ENCODE data around the gene FEM1C. TPM values are rescaled to one million over a fixed set of nuclear protein-coding genes. Genes with fewer than 3 reads are reported as not detected.

The FEM1C gene
- total RNA-seq, 1 donor from 2014 or later, result 19.8 TPM

GRCh38 chr5:115575167-115576070 is 30.8 kb upstream of the FEM1C start:
- H3K36me3 Mint-ChIP-seq (ENCODE audit: low read depth), result peaks cover under 1% of the 10 kb centered on the region
- TF ChIP-seq CTCF (IDR thresholded peaks at IDR 0.05), result no peak
- POLR2A ChIA-PET, result interaction anchor here (0.7 to 4.5 kb wide), 5 partner anchors 11 to 492 kb away, joined by 5 to 31 read pairs (median 7); partner anchors contain the start of gene FEM1C
- H3K4me1 Mint-ChIP-seq, result peaks cover 48% of the 10 kb centered on the region
- H3K4me3 Mint-ChIP-seq, result no peak overlapping the region
- H3K27ac Mint-ChIP-seq, result peak overlapping the region; percentile 59
- H3K27me3 Mint-ChIP-seq, result no peaks in the 10 kb centered on the region
- intact Hi-C loops (cut with micrococcal nuclease), result no loop called here
- CTCF ChIA-PET, result interaction anchor here (0.7 to 7.1 kb wide), 17 partner anchors 8 to 1963 kb away, joined by 3 to 134 read pairs (median 4); no protein-coding TSS in a partner anchor
- H3K9me3 Mint-ChIP-seq, result peaks cover 2% of the 10 kb centered on the region
- no peak for DNase-seq
- ATAC-seq (ENCODE audit: low read depth), result peak; percentile 9

DNA sequence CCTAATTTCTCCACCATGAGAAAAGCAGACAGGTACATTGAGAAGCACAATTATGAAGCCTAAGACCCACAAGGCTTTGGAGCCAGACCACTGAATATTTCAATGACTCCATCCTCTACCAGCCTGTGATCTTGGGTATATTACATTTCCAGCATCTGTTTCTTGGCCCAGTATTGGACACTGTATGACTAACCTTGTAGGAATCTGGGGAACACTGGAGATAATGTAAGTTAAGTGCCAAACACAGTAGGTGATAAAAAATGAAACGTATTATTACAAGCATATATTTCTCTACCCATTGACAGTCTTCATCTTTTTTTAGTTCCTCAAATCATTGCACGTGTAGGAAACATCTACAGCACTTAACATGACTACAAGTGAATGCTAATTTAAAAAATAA is 28.6 kb upstream of the FEM1C start:
- intact Hi-C loops (cut with micrococcal nuclease), result no loop called here
- CTCF ChIA-PET, result interaction anchor here (7.1 kb wide), 1 partner anchor 263 kb away, joined by 134 read pairs; no protein-coding TSS in a partner anchor
- DNase-seq (no peak), ATAC-seq (ENCODE audit: low read depth) (no peak)
- no peaks in the 10 kb centered on the region for H3K36me3 Mint-ChIP-seq (ENCODE audit: low read depth)
- H3K27me3 Mint-ChIP-seq, result no peaks in the 10 kb centered on the region
- TF ChIP-seq CTCF (IDR thresholded peaks at IDR 0.05), result no peak
- no peak overlapping the region for H3K4me3 Mint-ChIP-seq
- POLR2A ChIA-PET, result interaction anchor here (1.1 kb wide), 1 partner anchor 41 kb away, joined by 3 read pairs; no protein-coding TSS in a partner anchor
- H3K27ac Mint-ChIP-seq, result no peak overlapping the region
- H3K9me3 Mint-ChIP-seq, result peaks cover 2% of the 10 kb centered on the region
- peaks cover 29% of the 10 kb centered on the region for H3K4me1 Mint-ChIP-seq

DNA sequence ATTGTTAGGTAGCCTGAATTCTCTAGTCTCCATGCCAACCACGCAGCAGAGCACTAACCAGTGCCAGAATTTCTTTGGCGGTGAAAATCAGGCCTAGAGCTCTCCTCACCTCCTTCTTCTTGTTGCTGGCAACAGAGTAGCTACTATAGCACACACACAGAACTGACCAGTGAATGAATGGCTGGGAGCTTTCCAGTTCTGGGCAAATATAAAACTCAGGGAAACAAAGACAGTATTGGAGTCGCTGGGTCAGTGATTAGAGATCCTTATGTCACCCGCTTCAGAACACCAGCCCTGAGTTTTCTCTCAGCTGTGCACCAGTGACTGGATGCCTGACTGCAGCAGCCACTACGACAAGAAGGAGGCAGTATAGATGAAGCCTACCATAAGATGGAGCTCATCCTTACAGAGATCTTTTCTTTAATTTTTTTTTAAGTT is 26.9 kb upstream of the FEM1C start:
- no peaks in the 10 kb centered on the region for H3K27me3 Mint-ChIP-seq
- no peak for ATAC-seq (ENCODE audit: low read depth)
- H3K27ac Mint-ChIP-seq, result no peak overlapping the region
- intact Hi-C loops (cut with micrococcal nuclease), result no loop called here
- ChIA-PET POLR2A (no interaction called here), CTCF (interaction anchor here (1.2 to 1.6 kb wide), 2 partner anchors 259 to 262 kb away, joined by 3 to 8 read pairs; no protein-coding TSS in a partner anchor)
- H3K9me3 Mint-ChIP-seq, result no peaks in the 10 kb centered on the region
- TF ChIP-seq CTCF (IDR thresholded peaks at IDR 0.05), result no peak
- peaks cover 22% of the 10 kb centered on the region for H3K4me1 Mint-ChIP-seq
- no peak overlapping the region for H3K4me3 Mint-ChIP-seq
- no peaks in the 10 kb centered on the region for H3K36me3 Mint-ChIP-seq (ENCODE audit: low read depth)
- no peak for DNase-seq

DNA sequence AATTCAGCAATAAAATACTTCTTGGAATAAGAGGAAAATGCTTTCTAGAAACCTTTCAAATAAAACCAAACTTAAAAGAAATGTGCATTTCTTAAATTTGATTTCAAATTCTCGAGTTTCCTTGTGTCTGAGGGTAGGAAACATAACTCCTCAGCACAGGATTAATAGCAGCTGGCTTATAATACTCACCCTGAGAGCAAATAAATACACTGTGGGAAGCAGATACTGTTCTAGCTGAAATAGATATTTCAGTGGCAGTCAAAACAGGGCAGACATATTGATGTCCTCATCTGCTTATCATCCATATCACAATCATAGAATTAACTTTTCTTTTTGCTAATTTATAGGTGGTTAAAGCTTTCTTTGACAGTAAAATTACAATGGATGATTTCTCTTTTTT is 24.1 kb upstream of the FEM1C start:
- H3K27me3 Mint-ChIP-seq, result no peaks in the 10 kb centered on the region
- no peaks in the 10 kb centered on the region for H3K9me3 Mint-ChIP-seq
- CTCF ChIA-PET, result no interaction called here
- TF ChIP-seq CTCF (IDR thresholded peaks at IDR 0.05), result no peak
- no peak overlapping the region for H3K4me3 Mint-ChIP-seq
- H3K27ac Mint-ChIP-seq, result no peak overlapping the region
- intact Hi-C loops (cut with micrococcal nuclease), result no loop called here
- no peak for DNase-seq
- POLR2A ChIA-PET, result no interaction called here
- no peak for ATAC-seq (ENCODE audit: low read depth)
- H3K4me1 Mint-ChIP-seq, result peaks cover 2% of the 10 kb centered on the region
- H3K36me3 Mint-ChIP-seq (ENCODE audit: low read depth), result no peaks in the 10 kb centered on the region

DNA sequence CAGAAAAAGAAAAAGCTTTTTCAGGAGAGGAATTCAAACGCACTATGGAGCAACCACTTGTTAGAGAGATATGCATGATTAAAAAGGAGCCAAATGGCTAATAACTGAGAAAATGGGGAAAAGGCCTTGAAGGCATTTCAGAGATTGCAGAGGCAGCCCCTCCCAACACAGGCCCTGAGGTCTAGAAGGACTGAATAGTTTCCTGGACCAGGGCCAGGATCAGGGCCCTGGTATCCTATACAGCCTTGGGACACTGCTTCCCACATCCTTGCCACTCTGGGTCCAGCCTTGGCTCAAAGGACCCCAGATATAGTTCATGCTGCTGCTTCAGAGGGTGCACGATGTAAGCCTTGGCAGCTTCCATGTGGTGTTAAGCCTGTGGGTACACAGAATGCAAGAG is 20.7 kb upstream of the FEM1C start:
- intact Hi-C loops (cut with micrococcal nuclease), result no loop called here
- no peak for DNase-seq
- Mint-ChIP-seq H3K4me3 (no peak overlapping the region), H3K9me3 (peaks cover 6% of the 10 kb centered on the region), H3K36me3 (ENCODE audit: low read depth) (no peaks in the 10 kb centered on the region), H3K27ac (no peak overlapping the region), H3K27me3 (no peaks in the 10 kb centered on the region), H3K4me1 (no peaks in the 10 kb centered on the region)
- CTCF ChIA-PET, result interaction anchor here (1.3 kb wide), 1 partner anchor 9 kb away, joined by 4 read pairs; no protein-coding TSS in a partner anchor
- POLR2A ChIA-PET, result no interaction called here
- TF ChIP-seq CTCF (IDR thresholded peaks at IDR 0.05), result no peak
- no peak for ATAC-seq (ENCODE audit: low read depth)

Measured in activated B cell treated with CpG ODN at 0.5 μM for 24 hours (primary cell).